GM12864 (cell line): ENCODE results near the gene PDZD2.

ENCODE experiments used
- DNase-seq: peaks from one replicate; pipeline ENCODE4 v3.0.0-alpha.2; 2011; ENCODE audit warnings: low read depth
- H3K4me3 ChIP-seq: 2 replicates; pipeline ENCODE4 v1.5.1; 2011; ENCODE audit warnings: mild to moderate bottlenecking, low read depth, low read length, control low read depth
- TF ChIP-seq, protein P1 (sequence below): IDR thresholded peaks from 2 replicates; pipeline ENCODE4 v1.5.1; 2011; ENCODE audit warnings: low read depth, mild to moderate bottlenecking, moderate library complexity, low read length, control low read depth, inconsistent platforms; ENCODE audit errors: missing control alignments

PDZD2 gene

DNA sequence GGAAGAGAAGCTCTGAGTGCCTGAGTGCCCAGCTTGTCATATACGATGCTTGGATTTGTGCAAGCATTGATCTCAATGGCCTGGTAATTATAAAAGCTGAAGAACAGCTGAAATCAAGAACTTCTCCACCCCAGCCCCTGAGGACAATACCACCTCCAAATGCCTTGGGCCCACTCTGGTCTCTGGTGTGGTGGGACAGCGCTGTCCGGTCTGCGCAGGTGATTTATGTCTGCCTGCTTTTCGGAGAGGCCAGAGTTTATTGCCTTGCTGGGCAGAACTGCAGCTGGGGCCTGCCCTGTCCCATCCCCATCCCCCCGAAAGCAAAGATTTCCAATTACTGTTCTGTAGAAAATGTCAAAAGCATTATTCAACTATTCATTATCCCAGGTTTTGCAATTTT is 1.1 kb upstream of the PDZD2 start:
- H3K4me3 ChIP-seq, result no peak overlapping the region
- TF ChIP-seq, protein P1, sequence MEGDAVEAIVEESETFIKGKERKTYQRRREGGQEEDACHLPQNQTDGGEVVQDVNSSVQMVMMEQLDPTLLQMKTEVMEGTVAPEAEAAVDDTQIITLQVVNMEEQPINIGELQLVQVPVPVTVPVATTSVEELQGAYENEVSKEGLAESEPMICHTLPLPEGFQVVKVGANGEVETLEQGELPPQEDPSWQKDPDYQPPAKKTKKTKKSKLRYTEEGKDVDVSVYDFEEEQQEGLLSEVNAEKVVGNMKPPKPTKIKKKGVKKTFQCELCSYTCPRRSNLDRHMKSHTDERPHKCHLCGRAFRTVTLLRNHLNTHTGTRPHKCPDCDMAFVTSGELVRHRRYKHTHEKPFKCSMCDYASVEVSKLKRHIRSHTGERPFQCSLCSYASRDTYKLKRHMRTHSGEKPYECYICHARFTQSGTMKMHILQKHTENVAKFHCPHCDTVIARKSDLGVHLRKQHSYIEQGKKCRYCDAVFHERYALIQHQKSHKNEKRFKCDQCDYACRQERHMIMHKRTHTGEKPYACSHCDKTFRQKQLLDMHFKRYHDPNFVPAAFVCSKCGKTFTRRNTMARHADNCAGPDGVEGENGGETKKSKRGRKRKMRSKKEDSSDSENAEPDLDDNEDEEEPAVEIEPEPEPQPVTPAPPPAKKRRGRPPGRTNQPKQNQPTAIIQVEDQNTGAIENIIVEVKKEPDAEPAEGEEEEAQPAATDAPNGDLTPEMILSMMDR, result no peak
- no peak for DNase-seq

DNA sequence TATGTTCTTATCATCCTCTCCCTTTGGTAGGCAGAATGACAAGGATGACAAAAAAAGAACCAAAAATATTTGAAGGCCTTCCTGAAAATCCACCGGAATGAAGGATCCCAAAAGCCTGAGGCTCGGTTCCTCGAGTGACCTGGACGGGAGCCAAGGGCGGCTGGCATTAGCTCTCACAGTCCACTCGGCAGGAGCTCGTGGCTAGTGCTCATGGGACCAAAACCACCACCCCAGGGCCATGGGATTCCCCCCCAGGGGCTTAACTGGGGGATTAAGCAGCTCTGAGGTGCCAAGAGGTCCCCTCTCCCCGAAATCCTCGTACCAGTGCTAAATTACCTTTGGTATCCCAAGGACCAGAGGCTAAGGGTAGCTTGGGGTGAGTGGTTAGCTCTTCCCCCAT is 586 bp upstream of the PDZD2 start:
- TF ChIP-seq, protein P1, result no peak
- peak overlapping the region; percentile 58 for H3K4me3 ChIP-seq
- DNase-seq, result no peak

DNA sequence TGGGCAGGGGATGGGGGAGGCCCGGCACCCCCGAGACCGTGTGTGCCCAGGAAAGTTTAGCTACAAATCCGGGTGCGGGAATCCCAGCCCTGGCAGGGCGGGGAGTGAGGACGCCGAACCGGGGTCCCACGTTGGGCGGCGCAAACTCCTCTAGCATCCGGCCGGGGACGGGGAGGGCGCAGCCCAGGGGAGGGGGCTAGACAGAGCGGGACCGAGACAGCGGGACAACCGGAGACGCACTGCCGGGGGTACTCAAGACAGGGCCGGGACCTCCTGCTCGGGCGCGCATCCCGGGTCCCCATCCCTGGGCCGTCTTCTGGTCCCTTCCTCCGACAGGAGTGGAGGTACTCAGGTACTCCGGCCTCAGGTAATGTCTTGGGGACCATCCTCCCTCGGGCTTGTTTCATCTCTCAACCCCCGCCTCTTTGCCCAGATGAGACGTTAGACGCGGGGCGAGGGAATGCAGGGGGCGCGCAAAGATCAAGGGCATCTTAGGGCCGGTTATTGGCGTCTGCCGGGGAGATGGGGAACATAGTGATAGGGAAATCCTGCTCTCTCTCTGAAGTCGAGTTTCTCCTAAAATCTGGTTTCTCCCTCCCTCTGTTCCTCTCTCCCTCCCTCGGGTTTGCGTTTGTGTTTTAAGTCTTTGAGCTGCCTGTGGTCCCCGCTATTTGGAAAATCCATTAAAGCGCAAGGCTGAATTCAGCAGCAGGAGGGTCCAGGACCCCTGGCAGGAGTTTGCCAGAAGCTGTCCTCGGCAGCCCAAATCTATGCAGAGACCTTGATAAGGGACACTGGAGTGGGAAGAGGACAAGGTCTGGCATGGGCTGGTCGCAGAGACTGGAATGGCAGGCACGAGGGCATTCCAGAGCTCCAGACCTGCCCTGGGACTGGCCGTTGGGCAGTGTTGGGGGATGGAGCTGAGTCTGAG is 815 bp downstream of the PDZD2 start:
- no peak overlapping the region; the same call in 1 of the 2 replicates for H3K4me3 ChIP-seq
- TF ChIP-seq, protein P1, result no peak
- DNase-seq, result no peak

DNA sequence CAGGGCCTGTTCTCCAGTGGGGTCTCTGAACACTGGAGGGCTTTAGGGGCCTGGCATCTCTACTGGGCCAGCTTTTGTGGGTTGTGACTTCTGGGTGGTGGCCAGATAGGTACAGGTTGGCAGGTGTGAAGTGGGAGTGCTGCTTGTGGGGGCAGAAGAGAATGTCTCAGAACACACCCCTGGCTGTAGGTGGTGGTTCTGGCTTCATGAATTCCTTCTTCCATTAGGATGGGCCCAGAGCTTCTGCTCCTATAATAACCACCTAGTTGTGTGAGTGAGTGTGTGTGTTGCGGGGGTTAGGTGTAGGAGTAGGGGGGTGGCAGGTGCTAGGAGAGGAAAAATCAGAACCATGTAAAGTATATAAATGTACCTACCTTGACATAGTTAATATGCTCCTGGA is 1.6 kb downstream of the PDZD2 start:
- no peak for DNase-seq
- TF ChIP-seq, protein P1, result no peak
- H3K4me3 ChIP-seq, result no peak overlapping the region

DNA sequence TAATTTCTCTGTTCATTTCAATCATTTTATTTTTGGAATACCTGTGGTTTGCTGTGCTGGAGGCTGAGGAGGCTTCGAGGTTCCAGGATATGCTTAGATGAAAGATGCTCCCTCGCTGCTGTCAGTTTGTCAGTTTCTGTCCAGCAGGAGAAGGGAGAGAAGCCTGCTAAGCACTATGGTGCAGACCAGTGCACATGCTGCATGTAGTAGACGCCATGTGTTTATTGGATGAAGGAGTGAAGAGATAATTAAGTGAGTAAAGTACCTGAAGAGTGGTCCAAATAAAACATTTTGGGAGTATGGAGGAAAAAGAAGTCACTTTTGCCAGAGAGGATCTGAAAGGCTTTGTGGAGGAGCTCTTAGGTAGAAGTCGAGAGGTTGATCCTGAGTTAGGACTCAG is 2.1 kb downstream of the PDZD2 start:
- no peak overlapping the region for H3K4me3 ChIP-seq
- TF ChIP-seq, protein P1, result no peak
- no peak for DNase-seq

DNA sequence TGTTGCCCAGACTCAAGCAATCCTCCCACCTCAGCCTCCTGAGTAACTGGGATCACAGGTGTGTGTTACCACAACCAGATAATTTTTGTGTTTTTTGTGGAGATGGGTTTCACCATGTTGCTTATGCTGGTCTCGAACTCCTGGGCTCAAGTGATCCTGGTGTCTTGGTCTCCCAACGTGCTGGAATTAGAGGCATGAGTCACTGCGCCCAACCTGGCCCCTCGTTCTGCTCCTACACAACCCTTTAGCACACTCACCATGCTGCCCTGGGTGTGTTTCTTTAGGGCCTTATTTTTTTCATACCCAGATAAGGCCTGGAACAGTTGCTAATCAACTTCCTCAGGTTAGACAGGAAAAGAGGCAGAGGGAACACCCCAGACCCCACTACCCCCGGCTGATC is 2.6 kb downstream of the PDZD2 start:
- DNase-seq, result no peak
- H3K4me3 ChIP-seq, result no peak overlapping the region
- TF ChIP-seq, protein P1, result no peak
